Measurements from ENCODE around the gene SRY.
"Not testable (repeated sequence)": the region's sequence is repeated elsewhere in the genome, so short reads cannot be mapped to it uniquely, and the experiment has no call there.

Gene SRY

DNA sequence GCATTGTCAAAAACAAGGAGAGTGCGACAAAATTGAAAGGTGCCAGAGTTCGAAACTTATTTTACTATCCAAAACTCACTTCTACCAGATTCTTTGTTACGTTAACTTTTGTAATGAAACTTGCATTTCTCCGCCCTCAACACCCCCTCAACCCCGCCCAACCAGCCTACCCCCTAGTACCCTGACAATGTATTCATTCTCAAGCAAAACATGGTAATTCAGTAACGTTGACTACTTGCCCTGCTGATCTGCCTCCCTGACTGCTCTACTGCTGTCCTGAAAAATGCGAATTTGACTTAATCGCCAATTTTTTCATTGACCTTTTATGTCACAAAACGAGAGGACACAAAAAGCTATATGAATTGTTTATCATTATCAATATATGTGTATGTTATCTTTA lies at the start of gene SRY:
Gene SRY (minus strand): TSS at position 83 of the 400 bp plus-strand sequence. CDS start 79 bp downstream, at position 4.
- CTCF ChIA-PET = no interaction called here
- DNase-seq (ENCODE audit: extremely low spot score) = no peak
- TF ChIP-seq, protein P1, sequence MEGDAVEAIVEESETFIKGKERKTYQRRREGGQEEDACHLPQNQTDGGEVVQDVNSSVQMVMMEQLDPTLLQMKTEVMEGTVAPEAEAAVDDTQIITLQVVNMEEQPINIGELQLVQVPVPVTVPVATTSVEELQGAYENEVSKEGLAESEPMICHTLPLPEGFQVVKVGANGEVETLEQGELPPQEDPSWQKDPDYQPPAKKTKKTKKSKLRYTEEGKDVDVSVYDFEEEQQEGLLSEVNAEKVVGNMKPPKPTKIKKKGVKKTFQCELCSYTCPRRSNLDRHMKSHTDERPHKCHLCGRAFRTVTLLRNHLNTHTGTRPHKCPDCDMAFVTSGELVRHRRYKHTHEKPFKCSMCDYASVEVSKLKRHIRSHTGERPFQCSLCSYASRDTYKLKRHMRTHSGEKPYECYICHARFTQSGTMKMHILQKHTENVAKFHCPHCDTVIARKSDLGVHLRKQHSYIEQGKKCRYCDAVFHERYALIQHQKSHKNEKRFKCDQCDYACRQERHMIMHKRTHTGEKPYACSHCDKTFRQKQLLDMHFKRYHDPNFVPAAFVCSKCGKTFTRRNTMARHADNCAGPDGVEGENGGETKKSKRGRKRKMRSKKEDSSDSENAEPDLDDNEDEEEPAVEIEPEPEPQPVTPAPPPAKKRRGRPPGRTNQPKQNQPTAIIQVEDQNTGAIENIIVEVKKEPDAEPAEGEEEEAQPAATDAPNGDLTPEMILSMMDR (IDR thresholded peaks at IDR 0.05; ENCODE audit: control extremely low read depth, extremely low read depth, low read depth, missing control alignments) = no peak
- POLR2A ChIA-PET = no interaction called here

DNA sequence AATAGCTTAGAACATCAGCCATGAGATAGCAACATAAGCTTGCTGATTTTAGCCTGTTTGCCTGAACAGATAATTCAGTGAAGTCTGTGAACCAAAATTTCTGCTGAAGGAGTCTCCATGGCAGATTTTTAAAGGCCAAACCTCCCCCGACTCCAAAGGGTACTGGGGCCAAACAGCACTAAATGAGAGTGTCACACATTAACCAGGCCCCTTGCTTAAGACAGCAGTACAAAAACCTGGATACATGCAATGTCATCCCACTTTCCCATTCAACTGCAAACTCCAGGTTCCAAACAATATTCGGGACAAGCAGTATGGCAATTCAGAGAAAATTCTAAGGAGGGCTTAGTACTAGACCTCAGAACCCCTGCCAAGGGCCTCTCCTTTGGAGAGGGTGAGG lies 49.6 kb upstream of the SRY start:
- ChIA-PET CTCF (no interaction called here), POLR2A (no interaction called here)
- no peak for DNase-seq (ENCODE audit: extremely low spot score)
- TF ChIP-seq, protein P1 (IDR thresholded peaks at IDR 0.05; ENCODE audit: control extremely low read depth, extremely low read depth, low read depth, missing control alignments) = no peak

DNA sequence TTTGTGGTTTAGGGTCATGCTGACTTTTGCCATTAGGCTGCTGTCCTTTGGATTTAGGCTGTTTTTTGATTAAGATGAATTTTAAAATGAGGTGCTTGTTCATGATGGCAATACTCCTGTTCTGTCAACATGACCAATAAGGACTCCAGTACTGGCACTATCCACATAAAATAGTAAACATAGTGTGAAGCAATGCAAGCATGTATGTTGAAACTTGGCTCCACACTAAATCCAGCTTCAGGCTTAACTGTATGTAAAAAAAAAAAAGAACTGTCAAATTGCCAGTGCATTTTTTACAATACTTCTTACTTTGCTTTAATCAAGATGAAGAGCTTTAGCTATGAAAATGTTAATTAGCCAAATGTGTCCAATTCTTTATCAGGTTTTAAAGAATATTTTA lies 47.7 kb upstream of the SRY start:
- no peak for DNase-seq (ENCODE audit: extremely low spot score)
- TF ChIP-seq, protein P1 (IDR thresholded peaks at IDR 0.05; ENCODE audit: control extremely low read depth, extremely low read depth, low read depth, missing control alignments) = no peak
- CTCF ChIA-PET = no interaction called here
- POLR2A ChIA-PET = no interaction called here

DNA sequence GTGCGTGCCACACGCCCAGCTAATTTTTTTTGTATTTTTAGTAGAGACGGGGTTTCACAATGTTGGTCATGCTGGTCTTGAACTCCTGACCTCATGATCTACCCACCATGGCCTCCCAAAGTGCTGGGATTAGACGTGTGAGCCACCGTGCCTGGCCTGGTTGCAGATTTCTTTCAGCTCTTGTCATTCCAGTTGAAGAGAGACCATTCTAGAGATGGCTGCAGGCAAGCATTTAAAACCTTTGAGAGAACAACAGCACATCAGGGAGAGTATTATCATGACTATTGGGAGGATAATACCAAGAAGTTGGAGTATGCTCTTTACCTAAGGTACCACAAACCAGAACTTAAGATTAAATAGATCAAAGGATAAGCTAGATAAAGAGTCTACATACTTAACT lies 41.0 kb upstream of the SRY start:
- TF ChIP-seq, protein P1 (IDR thresholded peaks at IDR 0.05; ENCODE audit: control extremely low read depth, extremely low read depth, low read depth, missing control alignments) = no peak
- ChIA-PET POLR2A (no interaction called here), CTCF (no interaction called here)
- DNase-seq (ENCODE audit: extremely low spot score) = no peak

DNA sequence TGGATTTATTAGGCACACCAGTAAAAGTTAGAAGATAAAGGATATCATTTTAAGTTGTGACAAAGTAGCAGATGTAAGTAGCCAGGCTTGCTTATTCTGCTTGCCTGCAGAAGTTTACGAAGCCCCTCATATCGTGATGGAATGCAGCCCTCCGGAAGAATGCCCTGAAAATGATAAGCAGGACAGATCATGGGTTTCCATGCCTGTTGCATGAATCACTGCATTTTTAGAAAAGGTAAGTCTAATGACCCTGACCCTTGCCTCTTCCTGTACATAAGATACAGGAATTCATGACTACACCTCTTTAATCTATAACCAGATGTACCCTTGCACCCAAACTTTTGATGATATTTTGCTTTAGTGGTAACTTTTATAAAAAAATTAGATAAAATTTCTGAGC lies 37.0 kb upstream of the SRY start:
- no peak for DNase-seq (ENCODE audit: extremely low spot score)
- TF ChIP-seq, protein P1 (IDR thresholded peaks at IDR 0.05; ENCODE audit: control extremely low read depth, extremely low read depth, low read depth, missing control alignments) = no peak
- CTCF ChIA-PET = interaction anchor here (0.7 kb wide), 1 partner anchor 16 kb away, joined by 3 read pairs; no protein-coding TSS in a partner anchor
- POLR2A ChIA-PET = no interaction called here

DNA sequence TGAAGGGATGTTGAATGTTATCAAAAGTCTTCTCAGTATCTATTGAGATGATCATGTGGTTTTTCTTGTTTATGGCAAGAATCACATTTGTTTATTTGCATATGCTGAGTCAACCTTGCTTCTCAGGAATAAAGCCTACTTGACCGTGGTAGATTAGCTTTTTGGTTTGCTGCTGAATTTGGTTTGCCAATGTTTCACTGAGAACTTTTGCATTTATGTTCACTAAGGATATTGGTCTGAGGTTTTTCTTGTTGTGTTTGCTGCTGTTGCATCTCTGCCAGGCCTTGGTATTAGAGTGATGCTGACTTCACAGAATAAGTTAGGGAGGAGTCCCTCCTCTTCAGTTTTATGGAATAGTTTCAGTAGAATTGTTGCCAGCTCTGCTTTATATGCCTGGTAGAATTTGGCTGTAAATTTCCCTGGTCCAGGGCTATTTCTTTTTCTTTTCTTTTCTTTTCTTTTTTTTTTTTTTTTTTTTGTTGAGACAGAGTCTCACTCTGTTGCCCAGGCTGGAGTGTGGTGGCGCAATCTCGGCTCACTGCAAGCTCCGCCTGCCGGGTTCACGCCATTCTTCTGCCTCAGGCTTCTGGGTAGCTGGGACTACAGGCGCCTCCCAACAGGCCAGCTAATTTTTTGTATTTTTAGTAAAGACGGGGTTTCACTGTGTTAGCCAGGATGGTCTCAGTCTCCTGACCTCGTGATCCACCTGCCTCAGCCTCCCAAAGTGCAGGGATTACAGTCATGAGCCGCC lies 29.8 kb upstream of the SRY start:
- DNase-seq (ENCODE audit: extremely low spot score); POLR2A ChIA-PET; CTCF ChIA-PET: not testable (repeated sequence)

DNA sequence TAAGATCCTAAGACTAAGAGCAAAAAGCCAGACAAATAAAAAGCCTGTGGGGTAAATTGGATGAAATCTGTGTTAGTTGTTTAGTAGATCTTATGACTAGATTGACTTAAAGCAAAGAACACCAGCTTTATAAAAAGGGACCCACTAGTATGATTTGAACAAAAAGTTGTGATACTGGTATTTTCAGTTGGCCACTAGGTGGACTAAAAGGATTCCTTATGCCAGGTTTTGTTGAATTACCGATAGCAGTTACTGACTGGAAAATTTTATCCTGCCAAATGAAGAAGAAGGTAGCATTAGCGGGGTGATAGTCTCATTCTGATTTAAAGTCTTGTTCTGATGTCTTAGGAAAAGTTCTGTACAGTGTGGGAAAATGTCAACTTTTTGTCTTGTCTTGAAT lies 12.8 kb upstream of the SRY start:
- TF ChIP-seq, protein P1 (IDR thresholded peaks at IDR 0.05; ENCODE audit: control extremely low read depth, extremely low read depth, low read depth, missing control alignments) = peak; percentile 15
- POLR2A ChIA-PET = no interaction called here
- CTCF ChIA-PET = interaction anchor here (1.3 kb wide), 1 partner anchor 15 kb away, joined by 4 read pairs; no protein-coding TSS in a partner anchor
- DNase-seq (ENCODE audit: extremely low spot score) = peak; percentile 3

Data from GM10248 (cell line).